HepG2 (cell line): ENCODE results near the gene MICAL3. TPM values are rescaled to one million over a fixed set of nuclear protein-coding genes. Genes with fewer than 3 reads are reported as not detected.
A peak's percentile ranks its signal among the peaks of the same experiment; 100 is the strongest.

Experiments
- DMAP1 ChIP-seq: IDR thresholded peaks from 2 replicates; pipeline ENCODE4 v1.6.1; 2016
- HNRNPLL ChIP-seq: fragments of 200-400 bp; formaldehyde crosslinking; IDR thresholded peaks from 2 replicates; pipeline ENCODE4 v1.6.1; 2017; ENCODE audit warnings: mild to moderate bottlenecking, low read depth, low read length; ENCODE audit not compliant: poor library complexity, severe bottlenecking
- MATR3 ChIP-seq: sonication (generic); formaldehyde crosslinking; IDR thresholded peaks from 2 replicates; pipeline ENCODE4 v1.4.0; 2020; ENCODE audit warnings: missing genetic modification reagents
- POLR2AphosphoS5 ChIP-seq: IDR thresholded peaks from 2 replicates; pipeline ENCODE4 v1.6.1; 2012; ENCODE audit warnings: low read depth, low read length
- RFX3 ChIP-seq: IDR thresholded peaks from 2 replicates; pipeline ENCODE4 v1.6.1; 2016; ENCODE audit warnings: missing biosample characterization, missing genetic modification reagents
- SMAD3 ChIP-seq: sonication (generic); formaldehyde crosslinking; IDR thresholded peaks from 2 replicates; pipeline ENCODE4 v1.4.0; 2020; ENCODE audit warnings: missing genetic modification reagents
- ZGPAT ChIP-seq: IDR thresholded peaks from 2 replicates; pipeline ENCODE4 v1.6.1; 2016; ENCODE audit warnings: mild to moderate bottlenecking
- ZIK1 ChIP-seq: sonication (generic); formaldehyde crosslinking; IDR thresholded peaks from 2 replicates; pipeline ENCODE4 v1.5.0; 2020; ENCODE audit warnings: mild to moderate bottlenecking, low read depth, missing genetic modification reagents, borderline replicate concordance
- ZNF446 ChIP-seq: sonication (generic); formaldehyde crosslinking; IDR thresholded peaks from 2 replicates; pipeline ENCODE4 v1.5.0; 2020; ENCODE audit warnings: mild to moderate bottlenecking, missing genetic modification reagents
- ZNF782 ChIP-seq: sonication (generic); formaldehyde crosslinking; IDR thresholded peaks from 2 replicates; pipeline ENCODE4 v1.4.0; 2020; ENCODE audit warnings: missing genetic modification reagents, mild to moderate bottlenecking, borderline replicate concordance
- polyA plus RNA-seq, 8 experiments: library from polyadenylated mRNA; depleted of rRNA in 3 of 8; stranded (reverse) in 7 of 8; unstranded in 1 of 8; fragments of >200 nt; fragmentation: Illumina TruSeq in 4 of 8; extraction: Trizol in 4 of 8; gene quantifications; 2 replicates each; pipeline versions ENCODE4 v1.2.1 to v1.2.3, GENCODE V29; 2011 to 2016; ENCODE audit warnings: low read depth in 4 of 8, missing spikeins in 1 of 8, mixed read lengths in 1 of 8; ENCODE audit not compliant: insufficient read depth in 1 of 8
- total RNA-seq, 5 experiments: library from RNA; depleted of rRNA; stranded (reverse); fragments of >200 nt; fragmentation: Illumina TruSeq; extraction: Trizol; gene quantifications; 2 replicates each; pipeline ENCODE4 v1.2.3, GENCODE V29; 2016; ENCODE audit warnings: low read depth in 1 of 5
- TF ChIP-seq, protein P1 (sequence below): sonication (generic); formaldehyde crosslinking; IDR thresholded peaks from 2 replicates; pipeline ENCODE4 v1.4.0; 2020; ENCODE audit warnings: mild to moderate bottlenecking, missing genetic modification reagents
- TF ChIP-seq, protein P2 (sequence below): sonication (generic); formaldehyde crosslinking; IDR thresholded peaks from 2 replicates; pipeline ENCODE4 v1.8.0; 2022; ENCODE audit warnings: mild to moderate bottlenecking, missing genetic modification reagents, moderate library complexity
- TF ChIP-seq, protein P3 (sequence below): sonication (generic); formaldehyde crosslinking; IDR thresholded peaks from 2 replicates; pipeline ENCODE4 v1.4.0; 2020; ENCODE audit warnings: mild to moderate bottlenecking, missing genetic modification reagents, borderline replicate concordance
- TF ChIP-seq, protein P4 (sequence below): sonication (generic); formaldehyde crosslinking; IDR thresholded peaks from 2 replicates; pipeline ENCODE4 v1.8.1; 2023; ENCODE audit warnings: mild to moderate bottlenecking, moderate library complexity, missing genetic modification reagents
- TF ChIP-seq, protein P5 (sequence below): sonication (generic); formaldehyde crosslinking; IDR thresholded peaks from 2 replicates; pipeline ENCODE4 v1.5.0; 2020; ENCODE audit warnings: missing genetic modification reagents

Gene MICAL3
- total and polyA plus RNA-seq, 2 of the 13 experiments (the other 11 are each of a cell fraction or from before 2014, with no cell fraction given): 5.3 to 12.5 TPM

DNA sequence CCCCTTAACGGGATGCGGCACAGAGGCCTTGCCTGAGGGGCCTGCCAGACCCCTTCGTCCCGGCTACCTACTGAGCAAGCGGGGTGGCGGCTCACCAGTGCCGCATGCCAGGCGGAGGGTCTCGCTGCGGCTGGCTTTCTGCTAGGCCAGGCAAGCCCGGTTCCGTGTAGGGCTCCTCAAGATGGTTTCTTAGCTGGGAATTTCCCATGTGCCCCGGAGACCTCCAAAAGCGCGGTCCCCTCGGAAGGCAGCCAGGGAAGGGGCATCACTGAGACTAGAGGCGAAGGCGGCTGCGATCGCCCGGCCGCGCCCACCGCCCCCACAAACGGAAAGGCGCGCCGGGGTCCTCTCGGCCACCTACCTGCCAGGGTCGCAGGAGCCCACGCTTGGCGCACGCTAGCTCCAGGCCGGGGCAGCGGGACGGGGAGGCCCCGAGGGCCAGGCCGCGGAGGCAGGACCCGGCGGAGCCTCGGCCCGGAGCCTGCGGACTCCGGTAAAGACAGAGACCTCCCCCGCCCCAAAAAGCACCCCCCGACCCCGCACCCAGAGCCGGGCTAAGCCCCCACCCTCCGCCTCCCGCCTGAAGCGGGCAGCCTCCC lies 23.8 kb downstream of the MICAL3 start (continued):
- TF ChIP-seq, protein P1, sequence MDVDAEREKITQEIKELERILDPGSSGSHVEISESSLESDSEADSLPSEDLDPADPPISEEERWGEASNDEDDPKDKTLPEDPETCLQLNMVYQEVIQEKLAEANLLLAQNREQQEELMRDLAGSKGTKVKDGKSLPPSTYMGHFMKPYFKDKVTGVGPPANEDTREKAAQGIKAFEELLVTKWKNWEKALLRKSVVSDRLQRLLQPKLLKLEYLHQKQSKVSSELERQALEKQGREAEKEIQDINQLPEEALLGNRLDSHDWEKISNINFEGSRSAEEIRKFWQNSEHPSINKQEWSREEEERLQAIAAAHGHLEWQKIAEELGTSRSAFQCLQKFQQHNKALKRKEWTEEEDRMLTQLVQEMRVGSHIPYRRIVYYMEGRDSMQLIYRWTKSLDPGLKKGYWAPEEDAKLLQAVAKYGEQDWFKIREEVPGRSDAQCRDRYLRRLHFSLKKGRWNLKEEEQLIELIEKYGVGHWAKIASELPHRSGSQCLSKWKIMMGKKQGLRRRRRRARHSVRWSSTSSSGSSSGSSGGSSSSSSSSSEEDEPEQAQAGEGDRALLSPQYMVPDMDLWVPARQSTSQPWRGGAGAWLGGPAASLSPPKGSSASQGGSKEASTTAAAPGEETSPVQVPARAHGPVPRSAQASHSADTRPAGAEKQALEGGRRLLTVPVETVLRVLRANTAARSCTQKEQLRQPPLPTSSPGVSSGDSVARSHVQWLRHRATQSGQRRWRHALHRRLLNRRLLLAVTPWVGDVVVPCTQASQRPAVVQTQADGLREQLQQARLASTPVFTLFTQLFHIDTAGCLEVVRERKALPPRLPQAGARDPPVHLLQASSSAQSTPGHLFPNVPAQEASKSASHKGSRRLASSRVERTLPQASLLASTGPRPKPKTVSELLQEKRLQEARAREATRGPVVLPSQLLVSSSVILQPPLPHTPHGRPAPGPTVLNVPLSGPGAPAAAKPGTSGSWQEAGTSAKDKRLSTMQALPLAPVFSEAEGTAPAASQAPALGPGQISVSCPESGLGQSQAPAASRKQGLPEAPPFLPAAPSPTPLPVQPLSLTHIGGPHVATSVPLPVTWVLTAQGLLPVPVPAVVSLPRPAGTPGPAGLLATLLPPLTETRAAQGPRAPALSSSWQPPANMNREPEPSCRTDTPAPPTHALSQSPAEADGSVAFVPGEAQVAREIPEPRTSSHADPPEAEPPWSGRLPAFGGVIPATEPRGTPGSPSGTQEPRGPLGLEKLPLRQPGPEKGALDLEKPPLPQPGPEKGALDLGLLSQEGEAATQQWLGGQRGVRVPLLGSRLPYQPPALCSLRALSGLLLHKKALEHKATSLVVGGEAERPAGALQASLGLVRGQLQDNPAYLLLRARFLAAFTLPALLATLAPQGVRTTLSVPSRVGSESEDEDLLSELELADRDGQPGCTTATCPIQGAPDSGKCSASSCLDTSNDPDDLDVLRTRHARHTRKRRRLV (CRISPR knock-in tag): no peak
- TF ChIP-seq, protein P2, sequence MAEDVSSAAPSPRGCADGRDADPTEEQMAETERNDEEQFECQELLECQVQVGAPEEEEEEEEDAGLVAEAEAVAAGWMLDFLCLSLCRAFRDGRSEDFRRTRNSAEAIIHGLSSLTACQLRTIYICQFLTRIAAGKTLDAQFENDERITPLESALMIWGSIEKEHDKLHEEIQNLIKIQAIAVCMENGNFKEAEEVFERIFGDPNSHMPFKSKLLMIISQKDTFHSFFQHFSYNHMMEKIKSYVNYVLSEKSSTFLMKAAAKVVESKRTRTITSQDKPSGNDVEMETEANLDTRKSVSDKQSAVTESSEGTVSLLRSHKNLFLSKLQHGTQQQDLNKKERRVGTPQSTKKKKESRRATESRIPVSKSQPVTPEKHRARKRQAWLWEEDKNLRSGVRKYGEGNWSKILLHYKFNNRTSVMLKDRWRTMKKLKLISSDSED: no peak
- no peak for TF ChIP-seq ZIK1 (CRISPR knock-in tag)
- TF ChIP-seq, protein P3, sequence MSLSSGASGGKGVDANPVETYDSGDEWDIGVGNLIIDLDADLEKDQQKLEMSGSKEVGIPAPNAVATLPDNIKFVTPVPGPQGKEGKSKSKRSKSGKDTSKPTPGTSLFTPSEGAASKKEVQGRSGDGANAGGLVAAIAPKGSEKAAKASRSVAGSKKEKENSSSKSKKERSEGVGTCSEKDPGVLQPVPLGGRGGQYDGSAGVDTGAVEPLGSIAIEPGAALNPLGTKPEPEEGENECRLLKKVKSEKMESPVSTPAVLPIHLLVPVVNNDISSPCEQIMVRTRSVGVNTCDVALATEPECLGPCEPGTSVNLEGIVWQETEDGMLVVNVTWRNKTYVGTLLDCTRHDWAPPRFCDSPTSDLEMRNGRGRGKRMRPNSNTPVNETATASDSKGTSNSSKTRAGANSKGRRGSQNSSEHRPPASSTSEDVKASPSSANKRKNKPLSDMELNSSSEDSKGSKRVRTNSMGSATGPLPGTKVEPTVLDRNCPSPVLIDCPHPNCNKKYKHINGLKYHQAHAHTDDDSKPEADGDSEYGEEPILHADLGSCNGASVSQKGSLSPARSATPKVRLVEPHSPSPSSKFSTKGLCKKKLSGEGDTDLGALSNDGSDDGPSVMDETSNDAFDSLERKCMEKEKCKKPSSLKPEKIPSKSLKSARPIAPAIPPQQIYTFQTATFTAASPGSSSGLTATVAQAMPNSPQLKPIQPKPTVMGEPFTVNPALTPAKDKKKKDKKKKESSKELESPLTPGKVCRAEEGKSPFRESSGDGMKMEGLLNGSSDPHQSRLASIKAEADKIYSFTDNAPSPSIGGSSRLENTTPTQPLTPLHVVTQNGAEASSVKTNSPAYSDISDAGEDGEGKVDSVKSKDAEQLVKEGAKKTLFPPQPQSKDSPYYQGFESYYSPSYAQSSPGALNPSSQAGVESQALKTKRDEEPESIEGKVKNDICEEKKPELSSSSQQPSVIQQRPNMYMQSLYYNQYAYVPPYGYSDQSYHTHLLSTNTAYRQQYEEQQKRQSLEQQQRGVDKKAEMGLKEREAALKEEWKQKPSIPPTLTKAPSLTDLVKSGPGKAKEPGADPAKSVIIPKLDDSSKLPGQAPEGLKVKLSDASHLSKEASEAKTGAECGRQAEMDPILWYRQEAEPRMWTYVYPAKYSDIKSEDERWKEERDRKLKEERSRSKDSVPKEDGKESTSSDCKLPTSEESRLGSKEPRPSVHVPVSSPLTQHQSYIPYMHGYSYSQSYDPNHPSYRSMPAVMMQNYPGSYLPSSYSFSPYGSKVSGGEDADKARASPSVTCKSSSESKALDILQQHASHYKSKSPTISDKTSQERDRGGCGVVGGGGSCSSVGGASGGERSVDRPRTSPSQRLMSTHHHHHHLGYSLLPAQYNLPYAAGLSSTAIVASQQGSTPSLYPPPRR (CRISPR knock-in tag): no peak
- TF ChIP-seq ZGPAT (CRISPR knock-in tag): no peak
- TF ChIP-seq, protein P4, sequence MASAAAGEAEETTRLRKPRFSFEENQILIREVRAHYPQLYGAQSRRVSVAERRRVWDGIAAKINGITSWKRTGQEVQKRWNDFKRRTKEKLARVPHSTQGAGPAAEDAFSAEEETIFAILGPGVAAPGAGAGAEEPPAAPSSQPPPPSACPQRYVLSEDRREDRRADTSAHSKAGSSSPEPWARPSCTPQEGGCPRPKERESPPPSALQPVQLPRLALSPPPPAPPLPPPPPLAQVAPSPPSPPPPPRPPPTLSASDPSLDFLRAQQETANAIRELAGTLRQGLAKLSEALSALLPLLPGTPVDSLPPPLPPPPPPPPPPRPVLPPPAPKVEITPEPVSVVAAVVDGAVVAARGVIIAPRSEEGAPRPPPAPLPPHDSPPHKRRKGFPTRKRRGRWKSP: peak; percentile 76; the same call in 1 of the 2 replicates
- no peak for TF ChIP-seq ZNF782 (CRISPR knock-in tag)
- TF ChIP-seq RFX3: no peak
- TF ChIP-seq DMAP1 (CRISPR knock-in tag): no peak
- peak; percentile 11 for TF ChIP-seq HNRNPLL
- TF ChIP-seq, protein P5, sequence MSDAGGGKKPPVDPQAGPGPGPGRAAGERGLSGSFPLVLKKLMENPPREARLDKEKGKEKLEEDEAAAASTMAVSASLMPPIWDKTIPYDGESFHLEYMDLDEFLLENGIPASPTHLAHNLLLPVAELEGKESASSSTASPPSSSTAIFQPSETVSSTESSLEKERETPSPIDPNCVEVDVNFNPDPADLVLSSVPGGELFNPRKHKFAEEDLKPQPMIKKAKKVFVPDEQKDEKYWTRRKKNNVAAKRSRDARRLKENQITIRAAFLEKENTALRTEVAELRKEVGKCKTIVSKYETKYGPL (CRISPR knock-in tag): no peak
- no peak for TF ChIP-seq MATR3 (CRISPR knock-in tag)
- TF ChIP-seq POLR2AphosphoS5: no peak
- no peak for TF ChIP-seq ZNF446 (CRISPR knock-in tag)
- TF ChIP-seq SMAD3 (CRISPR knock-in tag): no peak
